DMS79 (cell line): ENCODE results near the gene RAB31.

Experiments used
- DNase-seq: peaks from one replicate; lab custom pipeline; 2025; lab: John Stamatoyannopoulos, UW

The RAB31 gene

GRCh38 chr18:9865764-9866490, 157.8 kb downstream of the RAB31 start:
- DNase-seq = no peak

DNA sequence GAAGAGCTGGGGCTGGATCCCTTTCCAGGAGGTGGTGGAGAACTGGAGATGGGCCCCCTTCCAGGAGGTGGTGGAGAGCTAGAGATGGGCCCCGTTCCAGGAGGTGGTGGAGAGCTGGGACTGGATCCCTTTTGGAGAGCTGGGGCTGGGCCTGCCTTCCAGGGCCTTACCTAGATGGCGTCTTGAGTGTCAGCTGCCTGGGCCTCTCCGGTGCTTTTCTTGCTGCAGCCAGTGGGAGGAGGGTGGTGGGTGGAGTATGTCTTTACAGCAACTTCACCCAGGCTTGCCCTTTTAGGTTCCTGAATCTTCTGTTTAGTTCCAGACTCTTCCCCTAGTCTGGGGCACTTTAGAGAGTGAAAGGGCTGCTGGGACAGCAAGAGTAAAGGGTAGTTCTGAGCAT, 158.5 kb downstream of the RAB31 start:
- DNase-seq = no peak

DNA sequence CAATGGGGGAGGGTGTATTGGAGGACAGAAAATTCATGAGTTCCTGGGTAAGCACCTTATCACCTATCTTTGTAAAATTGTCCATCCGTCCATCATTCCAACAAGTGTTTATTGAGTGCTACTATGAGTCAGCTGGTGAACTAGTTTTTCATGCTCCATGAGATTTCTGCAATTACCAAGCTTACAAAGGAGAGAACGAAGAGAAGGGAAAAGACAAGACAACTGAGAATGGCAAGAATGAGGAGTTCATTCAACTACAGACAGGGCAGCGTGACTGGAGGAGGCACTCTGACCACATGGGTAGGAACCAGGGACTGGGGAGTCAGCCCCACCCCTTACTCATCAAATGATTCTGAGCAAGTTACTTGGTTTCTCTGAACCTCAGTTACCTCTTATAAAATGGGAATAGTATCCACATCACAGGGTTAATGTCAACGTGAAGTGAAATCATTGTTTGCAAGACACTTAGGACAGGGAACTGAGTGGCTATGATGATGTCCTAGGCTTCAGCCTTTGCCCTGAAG, 159.0 kb downstream of the RAB31 start:
- DNase-seq = no peak

GRCh38 chr18:9868857-9869714, 161.0 kb downstream of the RAB31 start:
- no peak for DNase-seq

DNA sequence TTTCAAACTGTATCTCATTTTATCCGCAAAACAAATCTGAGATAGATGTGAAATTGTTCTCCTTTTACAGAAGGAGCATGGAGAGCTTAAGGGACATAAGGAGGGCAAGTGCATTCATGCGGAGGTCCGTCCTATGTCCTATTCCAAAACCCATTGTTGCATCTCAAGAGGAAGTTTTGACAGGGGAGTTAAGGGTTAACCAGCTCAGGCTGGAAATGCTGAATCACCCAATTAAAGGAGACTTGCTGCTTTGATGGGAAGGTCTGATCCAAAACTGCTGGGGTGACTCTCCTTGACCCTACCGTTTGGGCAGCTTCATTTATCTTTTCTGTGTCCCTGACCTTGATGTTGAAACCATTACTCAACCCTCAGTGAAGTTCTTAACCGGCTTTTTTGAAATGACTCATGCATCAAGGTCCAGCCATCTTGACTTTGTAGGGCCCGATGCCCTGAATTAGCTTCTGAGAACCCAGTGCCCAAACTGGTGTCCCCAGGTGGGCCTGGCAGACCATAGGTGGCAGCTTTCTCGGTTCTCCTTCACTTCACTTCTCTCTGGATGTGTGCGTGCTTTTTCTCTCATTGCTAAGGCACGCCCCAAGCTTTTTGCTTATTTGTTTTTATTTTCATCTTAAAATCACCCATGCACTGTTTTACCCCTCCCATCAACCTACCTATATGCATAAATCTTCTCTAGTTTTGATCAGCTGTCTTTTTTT, 161.8 kb downstream of the RAB31 start:
- DNase-seq = no peak

DNA sequence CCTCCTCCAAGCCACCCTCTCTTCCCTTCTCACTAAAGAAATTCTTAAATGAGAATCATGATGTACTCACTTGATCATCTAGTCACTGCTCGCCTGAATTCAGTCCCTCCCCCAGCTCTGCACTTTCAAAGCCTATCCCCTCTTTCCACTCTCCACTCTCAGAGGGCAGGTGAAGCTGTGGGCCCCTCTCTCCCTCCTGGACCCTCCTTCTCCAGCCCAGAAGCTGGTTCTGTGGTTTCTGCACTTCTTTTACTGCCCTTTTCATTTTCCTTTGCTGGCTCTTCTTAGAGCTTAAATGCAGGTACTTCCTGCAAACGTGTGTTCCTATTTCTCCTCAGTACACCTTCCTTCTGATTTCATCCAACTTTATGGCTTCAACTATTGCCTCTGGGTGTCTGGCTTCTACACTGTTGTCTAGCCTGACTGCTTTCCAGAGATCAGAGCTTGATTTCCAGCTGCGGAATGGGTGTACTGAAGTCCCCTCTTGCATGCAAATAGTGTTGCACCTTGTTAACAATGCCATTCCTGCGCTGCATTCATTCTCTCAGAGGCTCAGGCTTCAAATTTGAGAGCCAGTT, 162.4 kb downstream of the RAB31 start:
- no peak for DNase-seq

DNA sequence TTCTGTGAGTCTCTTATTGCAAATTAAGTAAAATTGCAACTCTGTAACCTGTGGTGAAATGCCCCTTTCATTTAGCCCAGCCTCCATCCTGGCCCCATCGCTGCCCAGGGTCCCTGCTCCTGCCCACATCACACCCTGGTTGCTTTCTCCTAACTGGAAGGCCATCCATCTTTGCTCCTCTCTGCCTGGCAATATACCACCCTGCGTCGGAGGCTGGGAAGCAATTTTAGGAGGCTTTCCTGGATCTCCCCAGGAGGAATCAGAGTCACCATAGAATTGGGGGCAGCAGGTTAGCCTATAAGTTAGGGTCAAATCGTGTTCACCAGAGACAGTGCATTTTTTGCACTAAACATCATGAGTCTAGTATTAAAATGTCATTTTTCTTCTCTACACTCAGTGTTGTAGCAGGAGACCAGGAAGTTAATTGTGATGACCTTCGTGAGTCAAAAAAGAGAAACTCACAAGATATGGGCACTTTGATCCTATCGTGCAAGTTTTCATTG, 163.2 kb downstream of the RAB31 start:
- no peak for DNase-seq

DNA sequence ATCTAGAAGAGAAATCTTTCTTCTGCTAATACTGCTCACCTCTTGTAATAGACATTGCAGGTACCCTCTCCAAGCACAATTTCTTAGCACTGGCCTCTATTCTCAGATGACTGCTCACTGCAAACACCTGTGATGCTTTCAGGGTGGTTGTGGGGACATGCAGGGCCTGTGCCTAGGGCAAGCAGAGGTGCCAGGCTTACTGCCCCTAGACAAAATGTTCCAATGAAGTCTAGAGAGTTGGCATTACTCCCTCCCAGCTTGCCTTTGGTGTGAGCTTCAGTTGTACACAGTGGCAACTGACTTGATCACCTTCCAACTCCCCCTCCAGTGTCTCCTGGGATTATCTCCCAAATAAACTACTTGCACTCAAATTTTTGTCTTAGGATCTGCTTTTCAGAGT, 164.7 kb downstream of the RAB31 start:
- DNase-seq = no peak

DNA sequence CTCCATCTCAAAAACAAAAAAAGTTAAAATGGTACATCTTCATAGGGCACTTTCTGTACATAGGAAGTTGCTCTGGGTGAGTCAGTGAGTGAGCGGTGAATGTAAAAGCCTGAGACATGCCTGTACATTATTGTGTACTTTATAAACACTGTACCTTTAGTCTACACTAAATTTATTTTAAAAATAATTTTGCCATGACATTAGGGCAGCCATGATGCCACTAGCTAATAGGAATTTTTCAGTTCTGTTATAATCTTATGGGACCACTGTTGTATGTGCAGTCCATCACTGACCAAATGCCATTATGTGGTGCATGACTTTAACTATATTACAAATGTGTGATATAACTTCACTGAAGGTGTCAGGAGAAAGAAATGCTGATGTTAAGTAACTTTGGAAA, 166.6 kb downstream of the RAB31 start:
- DNase-seq = no peak

- no peak for DNase-seq
Observed at GRCh38 chr18:9876212-9876866, 168.2 kb downstream of the RAB31 start.

- DNase-seq = no peak
Observed at GRCh38 chr18:9876867-9877654, 169.0 kb downstream of the RAB31 start.

GRCh38 chr18:9877655-9878014, 169.5 kb downstream of the RAB31 start:
- no peak for DNase-seq

DNA sequence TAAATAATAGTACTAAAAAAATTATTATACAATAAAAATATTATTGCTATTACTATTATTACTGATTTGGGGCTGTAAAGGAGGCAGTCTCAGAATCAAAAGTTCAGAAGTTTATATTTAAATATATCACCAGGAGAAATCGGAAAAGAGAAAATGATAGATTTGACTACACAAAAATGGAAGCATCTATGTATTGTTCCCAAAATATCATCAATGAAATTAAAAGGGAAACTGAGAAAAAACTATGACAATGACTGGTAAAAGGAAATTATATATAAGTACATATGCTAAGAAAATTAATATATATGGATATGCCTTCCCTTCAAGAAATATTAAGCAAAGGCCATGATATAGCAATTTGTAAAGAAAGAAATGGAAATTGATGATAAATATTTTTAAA, 170.0 kb downstream of the RAB31 start:
- no peak for DNase-seq

GRCh38 chr18:9878783-9879242, 170.7 kb downstream of the RAB31 start:
- no peak for DNase-seq

- DNase-seq = no peak
Observed at GRCh38 chr18:9884090-9884489, 176.0 kb downstream of the RAB31 start.

DNA sequence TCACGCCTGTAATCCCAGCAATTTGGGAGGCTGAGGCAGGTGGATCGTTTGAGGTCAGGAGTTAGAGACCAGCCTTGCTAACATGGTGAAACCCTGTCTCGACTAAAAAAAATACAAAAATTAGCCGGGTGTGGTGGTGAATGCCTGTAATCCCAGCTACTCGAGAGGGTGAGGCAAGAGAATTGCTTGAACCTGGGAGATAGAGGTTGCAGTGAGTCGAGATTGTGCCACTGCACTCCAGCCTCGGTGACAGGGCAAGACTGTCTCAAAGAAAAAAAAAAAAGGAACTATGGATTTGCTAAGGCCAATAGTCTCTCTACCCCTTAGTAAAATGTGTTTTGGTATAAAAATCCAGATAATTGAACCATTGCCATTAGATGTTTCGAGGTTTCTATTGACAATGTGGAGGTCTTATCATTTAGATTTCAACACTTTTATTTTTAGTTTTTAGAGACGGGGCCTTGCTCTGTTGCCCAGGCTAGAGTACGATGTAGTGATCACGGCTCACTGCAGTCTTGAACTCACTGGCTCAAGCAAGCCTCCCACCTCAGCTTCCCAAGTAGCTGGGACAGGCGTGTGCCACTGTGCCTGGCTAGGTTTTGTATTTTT, 176.5 kb downstream of the RAB31 start:
- no peak for DNase-seq

- no peak for DNase-seq
Observed at GRCh38 chr18:9885170-9886004, 177.3 kb downstream of the RAB31 start, which contains the start of gene TXNDC2. Gene TXNDC2 (plus strand): TSS chr18:9885973. CDS start chr18:9886681, 708 bp downstream.

- DNase-seq = no peak
Observed at GRCh38 chr18:9886005-9886348, 177.9 kb downstream of the RAB31 start.

GRCh38 chr18:9887992-9888391, 179.9 kb downstream of the RAB31 start:
- no peak for DNase-seq
